ENCODE measurements around the gene CCDC27. TPM values are rescaled to one million over a fixed set of nuclear protein-coding genes. Genes with fewer than 3 reads are reported as not detected.
A peak's percentile ranks its signal among the peaks of the same experiment; 100 is the strongest.

The CCDC27 gene
- total and polyA plus RNA-seq, 2 of the 13 experiments (the other 11 are each of a cell fraction or from before 2014, with no cell fraction given) = not detected

- Histone ChIP-seq H3K9ac (ENCODE audit: insufficient read depth, low read depth, low read length) (no peak overlapping the region), H3K9me3 (ENCODE audit: low read length) (no peaks in the 10 kb centered on the region), H3K27ac (ENCODE audit: extremely low read length, insufficient read depth, low read length) (no peak overlapping the region), H3K27me3 (ENCODE audit: control insufficient read depth in 1 of 2, insufficient read depth in 2 of 2, low read length in 2 of 2) (peaks cover 7 to 67% of the 10 kb centered on the region in 2 experiments; a peak in 4 of 5 replicates), H3K4me3 (replicated peaks in 1 of 3; ENCODE audit: insufficient read depth in 1 of 3, low read depth in 2 of 3, low read length in 3 of 3) (no peak overlapping the region), H4K20me1 (ENCODE audit: insufficient read depth, low read length) (no peaks in the 10 kb centered on the region), H3K36me3 (replicated peaks in 1 of 2; ENCODE audit: control insufficient read depth in 1 of 2, insufficient read depth in 2 of 2, low read length in 2 of 2) (no peaks in the 10 kb centered on the region), H3K4me1 (ENCODE audit: insufficient read depth, low read length) (peaks cover 19% of the 10 kb centered on the region), H3K4me2 (ENCODE audit: low read depth, low read length) (no peak overlapping the region), H2AFZ (ENCODE audit: low read length) (no peak overlapping the region), H3K79me2 (ENCODE audit: insufficient read depth, low read length) (no peaks in the 10 kb centered on the region)
- intact Hi-C loops (cut with micrococcal nuclease; ENCODE audit: unreplicated experiment) = no loop called here
- 49% methylated on average over 14 of the region's 31 CpGs for WGBS (ENCODE audit: low lambda C conversion rate)
- ATAC-seq = peak; percentile 28
- POLR2A ChIA-PET = no interaction called here
- no peak for TF ChIP-seq ZNF800 (CRISPR knock-in tag; IDR thresholded peaks at IDR 0.05)
- TF ChIP-seq ZNF263 (CRISPR knock-in tag; IDR thresholded peaks at IDR 0.05) = 0 out of 2 replicates have a peak, but pooled peaks have one; percentile 46
- TF ChIP-seq SYNCRIP (IDR thresholded peaks at IDR 0.05; ENCODE audit: insufficient read depth, low read depth, low read length) = no peak
- DNase-seq (ENCODE audit: low spot score) = no peak
- FAIRE-seq = no peak
- in situ Hi-C loops (cut with HindIII; ENCODE audit: extremely low pct_ligation_motif_present, low pct_unique_long_range_greater_than_20kb) = no loop called here
- no TSS peak for BruUV-seq (replicated peaks)
- CTCF ChIA-PET (ENCODE audit: low intra/inter-chr PET ratio, low total read pairs) = no interaction called here
Observed at GRCh38 chr1:3763351-3764125, 11.3 kb downstream of the CCDC27 start.

GRCh38 chr1:3767328-3767925 is 15.2 kb downstream of the CCDC27 start:
- Histone ChIP-seq H3K9me3 (ENCODE audit: low read length) (no peaks in the 10 kb centered on the region), H3K27me3 (ENCODE audit: control insufficient read depth in 1 of 2, insufficient read depth in 2 of 2, low read length in 2 of 2) (peaks cover 2 to 35% of the 10 kb centered on the region in 2 experiments; a peak in 4 of 5 replicates), H2AFZ (ENCODE audit: low read length) (no peak overlapping the region), H3K4me1 (ENCODE audit: insufficient read depth, low read length) (peaks cover 38% of the 10 kb centered on the region), H3K4me2 (ENCODE audit: low read depth, low read length) (no peak overlapping the region), H3K36me3 (replicated peaks in 1 of 2; ENCODE audit: control insufficient read depth in 1 of 2, insufficient read depth in 2 of 2, low read length in 2 of 2) (no peaks in the 10 kb centered on the region), H3K27ac (ENCODE audit: extremely low read length, insufficient read depth, low read length) (no peak overlapping the region), H3K4me3 (replicated peaks in 1 of 3; ENCODE audit: insufficient read depth in 1 of 3, low read depth in 2 of 3, low read length in 3 of 3) (no peak overlapping the region), H3K79me2 (ENCODE audit: insufficient read depth, low read length) (no peaks in the 10 kb centered on the region), H3K9ac (ENCODE audit: insufficient read depth, low read depth, low read length) (no peak overlapping the region), H4K20me1 (ENCODE audit: insufficient read depth, low read length) (no peaks in the 10 kb centered on the region)
- WGBS (ENCODE audit: low lambda C conversion rate) = 83% methylated on average over 16 of the region's 17 CpGs
- ChIA-PET POLR2A (interaction anchor here (0.9 kb wide), 1 partner anchor 22 kb away, joined by 3 read pairs; no protein-coding TSS in a partner anchor), CTCF (ENCODE audit: low intra/inter-chr PET ratio, low total read pairs) (no interaction called here)
- in situ Hi-C loops (cut with HindIII; ENCODE audit: extremely low pct_ligation_motif_present, low pct_unique_long_range_greater_than_20kb) = no loop called here
- FAIRE-seq (no peak), DNase-seq (ENCODE audit: low spot score) (no peak), ATAC-seq (no peak)
- BruUV-seq (replicated peaks) = no TSS peak
- intact Hi-C loops (cut with micrococcal nuclease; ENCODE audit: unreplicated experiment) = no loop called here
- no peak for TF ChIP-seq ZNF503 (CRISPR knock-in tag; IDR thresholded peaks at IDR 0.05)
- TF ChIP-seq TOE1 (CRISPR knock-in tag; IDR thresholded peaks at IDR 0.05) = no peak
- no peak for TF ChIP-seq NFE2L1 (CRISPR knock-in tag; IDR thresholded peaks at IDR 0.05; ENCODE audit: borderline replicate concordance)
- TF ChIP-seq ZC3H4 (CRISPR knock-in tag; IDR thresholded peaks at IDR 0.05; ENCODE audit: borderline replicate concordance) = no peak
- TF ChIP-seq ZNF816 (CRISPR knock-in tag; IDR thresholded peaks at IDR 0.05; ENCODE audit: borderline replicate concordance) = no peak
- TF ChIP-seq E2F5 (CRISPR knock-in tag; conservative IDR thresholded peaks at IDR 0.05) = no peak
- no peak for TF ChIP-seq RAD51 (IDR thresholded peaks at IDR 0.05; ENCODE audit: borderline replicate concordance)
- TF ChIP-seq ZNF547 (CRISPR knock-in tag; IDR thresholded peaks at IDR 0.05) = no peak
- no peak for TF ChIP-seq ZNF674 (CRISPR knock-in tag; IDR thresholded peaks at IDR 0.05; ENCODE audit: low read depth)
